Superior temporal gyrus (tissue), 1 donor: Measurements from ENCODE around the gene PDE6H.

Source experiments
- DNase-seq: peaks from one replicate; pipeline ENCODE4 v3.0.0-alpha.2; 2016; ENCODE audit errors: extremely low spot score

PDE6H gene

DNA sequence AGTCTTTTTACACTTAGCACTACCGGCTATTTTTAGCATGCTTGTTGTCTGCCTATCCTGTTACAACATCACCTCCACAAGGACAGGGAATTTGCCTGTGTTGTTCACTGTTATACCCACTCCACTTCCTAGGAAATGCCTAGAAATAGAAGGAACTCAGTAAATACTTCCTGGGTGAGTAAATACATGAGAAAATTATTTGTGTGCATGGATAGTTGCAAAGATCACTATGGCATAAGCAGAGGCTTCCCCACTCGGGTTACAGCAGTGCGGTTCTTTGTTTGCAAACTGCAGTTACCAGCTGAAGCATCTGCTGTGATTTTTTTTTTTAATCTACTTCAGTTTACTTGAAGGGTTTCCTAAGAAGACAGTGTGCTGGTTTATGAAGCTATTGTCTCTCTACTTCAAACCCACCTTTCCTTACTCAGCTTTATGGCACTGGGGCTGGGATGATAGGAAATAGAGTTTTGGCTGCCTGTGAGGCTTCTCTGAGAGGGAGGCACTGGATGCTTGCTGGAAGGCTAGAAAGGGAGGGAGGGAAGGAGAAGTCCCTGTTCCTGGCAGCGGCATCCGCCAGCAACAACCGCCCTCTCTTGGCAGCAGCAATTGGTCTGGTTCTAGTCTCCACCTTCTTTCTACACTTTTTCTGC lies 29.0 kb downstream of the PDE6H start:
- DNase-seq, result peak; percentile 64

DNA sequence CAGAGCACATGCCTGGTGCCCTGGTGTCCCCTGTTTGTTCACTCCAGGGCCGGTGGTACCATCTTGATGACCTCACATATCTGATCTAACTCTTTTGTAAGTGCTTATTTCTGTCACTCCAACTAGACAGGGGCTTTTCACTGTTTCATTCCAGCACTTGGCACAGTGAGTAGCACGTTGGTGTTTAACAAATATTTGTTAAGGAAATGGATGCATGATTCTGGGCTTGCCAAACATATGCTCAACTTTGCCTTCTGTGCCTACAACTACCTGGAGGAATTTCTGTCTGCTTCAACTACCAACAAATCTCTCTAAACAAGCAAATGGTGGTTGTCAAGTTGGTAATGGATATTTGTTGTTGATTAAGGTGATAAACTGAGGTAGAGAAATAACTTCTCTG lies 31.6 kb downstream of the PDE6H start:
- DNase-seq, result no peak

DNA sequence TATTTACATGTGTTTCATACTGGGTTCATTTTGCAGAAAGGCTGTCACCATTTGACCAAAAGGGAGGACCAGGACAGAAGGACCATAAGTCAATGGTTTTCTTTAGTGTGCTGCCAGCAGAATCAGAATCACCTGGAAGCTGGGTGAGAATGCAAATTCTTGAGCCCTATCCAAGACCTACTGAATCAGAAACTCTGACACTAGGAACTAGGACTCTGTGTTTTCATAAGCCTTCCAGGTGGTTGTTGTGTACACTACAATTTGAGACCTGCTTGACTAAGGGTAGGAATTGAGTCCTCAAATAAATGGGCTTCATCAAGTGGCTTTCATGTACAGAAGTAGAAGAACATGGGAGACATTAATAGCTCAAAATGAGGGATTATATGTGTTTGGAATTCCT lies 32.2 kb downstream of the PDE6H start:
- DNase-seq, result no peak

DNA sequence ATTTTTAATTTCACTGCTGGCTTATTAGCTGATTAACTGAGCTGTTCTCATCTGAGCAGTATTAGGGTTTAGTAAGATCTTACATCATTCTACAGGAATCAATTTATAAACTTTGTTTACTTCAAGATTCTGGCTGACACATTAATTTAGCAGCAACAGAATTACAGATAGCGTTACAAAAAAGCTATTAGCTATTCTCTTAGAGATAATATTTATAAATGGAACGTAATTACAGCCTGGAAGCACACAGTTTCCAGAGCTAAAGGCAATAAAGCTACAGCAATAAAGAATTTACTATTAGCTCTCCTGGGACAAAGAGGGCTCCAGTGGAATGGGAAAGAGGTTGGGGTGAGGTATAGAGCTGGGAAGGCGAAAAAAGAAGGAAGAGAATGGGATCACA lies 34.7 kb downstream of the PDE6H start:
- DNase-seq, result no peak

DNA sequence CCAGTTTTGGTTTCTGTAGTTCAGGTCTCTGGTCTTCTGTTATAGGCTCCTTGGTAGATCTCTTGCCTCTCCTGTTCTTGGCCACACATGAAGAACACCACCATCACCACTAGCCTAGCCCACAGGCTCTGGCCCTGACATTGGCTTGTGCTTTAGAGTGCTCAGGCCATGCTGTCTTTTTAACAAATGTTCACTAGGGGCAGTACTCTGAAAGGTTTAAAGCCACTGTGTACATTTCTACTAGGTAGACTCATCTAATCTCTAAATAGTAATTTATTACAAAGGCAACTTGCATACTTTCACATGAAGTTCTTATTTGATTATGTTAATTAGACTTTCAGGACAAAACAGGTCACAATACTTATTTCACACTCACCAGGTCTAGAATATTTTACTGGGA lies 38.3 kb downstream of the PDE6H start:
- no peak for DNase-seq

DNA sequence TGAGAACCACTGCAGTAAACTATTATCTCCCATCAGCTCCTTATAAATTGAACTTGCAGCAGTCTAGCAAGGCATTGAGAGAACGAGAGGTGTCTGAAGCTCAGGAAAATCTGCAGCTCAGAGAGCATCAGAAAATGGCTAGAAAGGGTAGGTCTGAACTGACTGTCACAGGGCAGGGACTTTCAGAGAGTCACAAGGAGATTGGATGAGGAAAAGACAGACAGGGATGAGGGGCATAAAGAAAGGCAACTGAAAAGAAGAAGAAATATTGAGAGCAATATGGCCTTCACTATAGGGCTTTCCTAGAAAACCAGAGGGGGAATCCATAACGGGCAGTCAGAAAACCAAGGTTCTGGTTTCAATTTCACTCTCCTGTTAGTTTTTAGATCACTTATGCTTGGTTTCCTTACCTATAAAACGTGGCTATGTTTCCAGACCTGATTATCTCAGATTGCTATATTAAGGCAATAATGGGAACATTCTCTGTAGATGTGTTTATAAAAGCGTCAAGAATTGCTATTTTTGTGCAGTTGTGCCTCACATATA lies 40.9 kb downstream of the PDE6H start:
- no peak for DNase-seq

DNA sequence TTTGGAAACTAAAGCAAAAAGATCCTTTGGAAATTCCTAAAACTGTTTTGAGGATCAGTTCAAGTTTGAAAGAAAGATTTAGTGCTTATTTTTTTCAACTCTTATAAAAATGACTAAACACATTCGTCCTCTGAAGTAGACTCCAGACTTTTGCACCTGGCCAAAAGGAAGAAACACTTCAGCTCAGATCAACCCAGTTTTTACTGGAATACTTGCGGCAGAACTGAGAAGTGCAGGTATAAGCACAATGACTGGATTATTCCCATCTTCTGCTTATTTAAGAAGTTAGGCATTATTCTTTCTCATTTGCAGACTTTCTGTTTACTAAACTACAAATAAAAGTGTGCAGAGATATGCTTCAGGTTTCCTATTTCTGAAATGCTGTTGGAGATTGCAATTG lies 41.9 kb downstream of the PDE6H start:
- DNase-seq, result no peak

DNA sequence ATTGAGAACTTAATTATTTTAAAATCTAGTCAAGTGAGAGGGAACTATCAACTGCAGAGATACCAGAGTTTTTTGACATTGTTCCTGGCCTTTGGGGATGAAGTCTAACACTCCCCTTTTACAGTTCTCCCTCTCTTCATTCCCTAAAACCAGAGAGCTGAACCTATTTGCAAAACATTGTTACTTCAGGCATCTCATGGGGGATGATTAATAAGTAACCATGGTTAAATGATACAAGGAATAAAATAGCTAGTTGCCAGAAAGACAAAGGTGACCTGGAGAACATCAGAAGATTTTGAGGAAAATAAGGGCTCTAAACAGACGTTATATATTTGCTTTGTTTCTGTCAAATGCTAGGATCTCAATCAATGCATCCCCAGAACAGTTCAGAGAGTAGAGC lies 42.3 kb downstream of the PDE6H start:
- no peak for DNase-seq

DNA sequence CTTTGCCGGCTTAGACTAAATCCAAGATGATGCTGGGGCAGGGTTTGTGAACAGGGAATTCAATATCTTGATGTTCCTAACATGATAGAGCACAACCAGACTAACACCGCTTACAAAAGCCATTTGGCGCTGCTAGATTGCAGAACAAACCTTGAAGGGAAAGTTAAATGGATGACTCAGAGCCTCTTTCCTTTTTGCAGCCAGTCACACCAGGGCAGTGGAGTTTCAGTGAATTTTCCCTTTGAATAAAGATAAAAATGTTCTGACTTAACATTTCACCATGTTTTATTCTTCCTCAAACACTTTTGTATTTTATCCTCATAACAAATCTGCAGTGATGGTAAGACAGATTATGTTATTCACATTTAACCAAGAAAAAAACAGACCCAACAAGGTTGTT lies 47.3 kb downstream of the PDE6H start:
- no peak for DNase-seq
